ENCODE measurements around the gene APLF.
"Not testable (repeated sequence)": the region's sequence is repeated elsewhere in the genome, so short reads cannot be mapped to it uniquely, and the experiment has no call there.

The APLF gene

DNA sequence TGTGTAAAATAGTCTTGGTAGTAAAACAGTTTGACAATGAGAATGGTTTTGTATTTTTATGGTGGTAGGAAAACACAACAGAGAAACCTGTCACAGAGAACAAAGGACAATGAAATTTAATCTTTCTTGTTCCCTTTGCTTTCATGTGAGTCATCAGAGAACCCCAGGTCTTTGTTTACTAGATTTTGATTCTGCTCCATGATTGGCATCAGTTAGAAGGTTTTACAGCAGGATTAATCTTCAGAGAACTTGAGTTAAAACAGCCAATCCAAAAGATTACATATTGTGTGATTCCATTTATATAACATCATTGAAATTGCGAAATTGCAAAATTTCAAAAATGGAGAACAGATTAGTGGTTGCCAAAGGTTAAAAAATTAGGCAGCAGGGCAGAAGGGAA is 2.5 kb downstream of the APLF start:
- no peak for DNase-seq
- intact Hi-C loops (cut with DNase I): loop anchor here (10.0 kb wide), 1 partner anchor 455 kb away; no protein-coding TSS in a partner anchor

DNA sequence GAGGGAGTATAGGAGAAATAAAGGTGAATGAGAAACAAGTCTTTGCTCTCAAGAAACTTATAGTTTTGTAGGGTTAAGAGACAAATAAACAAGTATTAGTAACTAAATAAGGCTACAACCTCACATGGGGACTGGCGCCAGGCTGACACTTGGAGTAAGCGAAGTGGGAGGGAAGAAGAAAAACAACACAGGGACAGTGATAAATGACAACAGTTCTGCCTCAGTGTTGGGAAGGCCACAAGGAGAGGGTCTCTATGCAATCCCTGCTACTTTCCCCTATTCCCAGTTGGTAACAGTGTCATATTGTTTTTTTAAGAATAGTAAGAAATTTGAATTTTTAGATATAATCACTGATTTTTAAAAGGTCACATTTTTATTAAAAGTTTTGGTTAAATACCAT is 4.0 kb downstream of the APLF start:
- no peak for DNase-seq
- intact Hi-C loops (cut with DNase I): no loop called here

DNA sequence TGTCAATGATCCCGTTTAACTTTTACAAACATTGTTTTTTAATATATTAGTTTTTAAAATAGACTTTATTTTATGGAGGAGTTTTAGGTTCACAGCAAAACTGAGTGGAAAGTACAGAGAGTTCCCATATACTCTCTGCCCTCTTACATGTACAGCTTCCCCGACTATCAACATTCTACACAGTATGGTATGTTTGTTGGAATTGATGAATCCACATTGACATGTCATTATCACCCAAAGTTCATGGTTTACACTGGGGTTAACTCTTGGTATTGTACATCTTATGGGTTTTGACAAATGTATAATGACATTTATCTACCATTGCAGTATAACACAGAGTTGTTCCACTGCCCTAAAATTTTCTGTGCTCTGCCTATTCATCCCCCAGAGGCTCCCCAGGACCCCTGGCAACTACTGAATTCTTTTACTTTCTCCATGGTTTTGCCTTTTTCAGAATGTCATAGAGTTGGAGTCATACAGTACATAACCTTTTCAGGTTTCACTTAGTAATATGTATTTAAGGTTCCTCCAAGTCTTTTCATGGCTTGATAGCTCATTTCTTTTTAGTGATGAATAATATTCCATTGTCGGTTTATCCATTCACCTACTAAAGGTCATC is 5.5 kb downstream of the APLF start:
- DNase-seq: no peak
- intact Hi-C loops (cut with DNase I): no loop called here

DNA sequence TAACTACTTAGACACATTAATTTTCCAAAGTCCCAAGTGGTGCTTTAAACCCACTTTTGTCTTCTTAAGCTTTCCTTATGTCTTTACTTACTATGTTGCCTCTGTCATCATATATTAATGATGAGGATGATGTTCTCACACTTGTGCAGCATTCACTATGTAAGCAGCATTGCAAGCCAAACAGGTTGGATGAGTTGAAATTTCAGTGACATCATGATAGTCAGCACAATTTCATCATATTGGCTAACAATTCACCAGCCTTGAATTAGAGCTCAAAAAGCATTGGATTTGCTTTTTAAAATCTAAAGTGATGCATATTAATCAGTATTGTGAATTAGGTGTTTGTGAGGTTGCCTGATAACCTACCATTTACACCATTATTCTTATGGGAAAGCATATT is 7.7 kb downstream of the APLF start:
- DNase-seq: no peak
- intact Hi-C loops (cut with DNase I): no loop called here

DNA sequence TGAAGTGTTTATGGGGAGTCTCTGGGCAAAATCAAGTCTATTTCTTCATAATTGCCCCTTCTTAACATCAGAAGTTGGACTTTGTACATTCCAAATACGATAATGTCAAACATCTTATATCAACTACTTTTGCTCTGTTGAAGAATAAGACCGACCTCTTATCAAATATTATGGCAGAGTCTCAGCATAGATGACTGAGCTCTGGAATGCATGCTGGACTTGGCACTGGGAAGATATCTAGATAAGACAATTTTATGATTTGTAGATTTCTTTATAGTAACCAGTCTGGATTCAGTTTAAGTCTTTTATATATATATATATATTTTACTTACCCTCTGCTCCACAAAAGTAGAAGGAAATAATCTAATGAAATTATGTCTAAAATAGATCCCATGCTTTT is 8.2 kb downstream of the APLF start:
- intact Hi-C loops (cut with DNase I): no loop called here
- DNase-seq: no peak

DNA sequence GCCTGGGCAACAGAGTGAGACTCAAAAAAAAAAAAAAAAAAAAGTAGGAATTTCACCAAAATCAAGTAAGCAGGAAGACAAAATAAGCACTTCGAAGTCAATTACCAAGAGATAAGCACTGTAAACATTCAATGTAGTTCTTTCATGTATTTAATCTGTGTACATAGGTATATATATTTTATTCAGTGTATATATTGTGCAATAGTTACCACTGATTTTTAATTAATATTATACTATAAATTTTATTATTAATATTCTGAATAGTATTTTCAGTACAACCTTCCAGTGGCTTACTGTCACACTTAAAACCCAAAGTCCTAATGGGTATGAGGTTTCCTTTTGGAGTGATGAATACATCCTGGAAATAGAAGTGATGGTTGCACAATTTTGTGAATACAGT is 9.1 kb downstream of the APLF start:
- intact Hi-C loops (cut with DNase I): no loop called here

DNA sequence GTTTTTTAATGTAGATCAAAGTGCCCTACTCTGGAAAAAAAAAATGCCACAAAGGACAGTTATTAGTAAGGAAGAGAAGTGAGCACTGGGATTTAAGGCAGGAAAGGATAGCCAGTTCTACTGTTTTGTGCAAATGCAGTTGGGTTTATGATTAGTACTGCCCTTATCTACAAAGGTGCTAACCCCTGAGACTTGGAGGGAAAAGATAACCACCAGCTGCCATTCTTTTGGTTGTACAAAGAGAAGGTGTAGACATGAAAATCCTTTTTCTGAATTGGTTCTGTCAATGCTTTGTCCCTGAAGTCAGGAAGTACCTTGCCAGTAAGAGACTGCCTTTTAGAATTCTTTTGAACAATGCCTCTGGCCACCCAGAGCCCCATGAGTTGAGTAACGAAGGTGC is 11.3 kb downstream of the APLF start:
- no peak for DNase-seq
- intact Hi-C loops (cut with DNase I): no loop called here

More for the DNA sequence above, 9.1 kb downstream of the APLF start:
- no peak for DNase-seq

DNA sequence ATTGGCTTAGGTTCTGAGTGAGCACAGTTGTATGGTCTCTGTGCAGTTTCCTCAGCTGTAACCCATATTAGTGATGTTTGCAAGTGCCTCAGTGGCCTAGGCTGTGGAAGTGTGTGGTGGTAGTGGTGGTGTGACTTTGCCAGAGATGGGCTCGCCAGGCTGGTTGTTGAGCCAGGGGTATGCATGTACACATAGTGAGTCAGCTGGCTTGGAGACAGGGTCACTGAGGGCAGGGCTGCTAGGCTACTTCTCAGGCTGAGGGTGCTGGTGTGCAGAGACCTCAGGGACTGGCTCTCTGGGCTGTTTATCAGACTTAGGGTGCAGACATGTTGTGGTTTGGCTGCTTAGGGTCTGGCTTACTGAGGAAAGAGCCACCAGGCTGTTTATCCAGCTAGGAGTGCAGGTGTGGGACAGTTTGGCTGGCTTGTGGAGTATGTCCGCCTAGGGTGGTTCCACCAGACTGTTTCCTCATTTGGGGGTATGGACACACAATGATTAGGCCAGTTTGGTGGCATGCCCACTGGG is 15.0 kb downstream of the APLF start:
- DNase-seq: no peak
- intact Hi-C loops (cut with DNase I): no loop called here

DNA sequence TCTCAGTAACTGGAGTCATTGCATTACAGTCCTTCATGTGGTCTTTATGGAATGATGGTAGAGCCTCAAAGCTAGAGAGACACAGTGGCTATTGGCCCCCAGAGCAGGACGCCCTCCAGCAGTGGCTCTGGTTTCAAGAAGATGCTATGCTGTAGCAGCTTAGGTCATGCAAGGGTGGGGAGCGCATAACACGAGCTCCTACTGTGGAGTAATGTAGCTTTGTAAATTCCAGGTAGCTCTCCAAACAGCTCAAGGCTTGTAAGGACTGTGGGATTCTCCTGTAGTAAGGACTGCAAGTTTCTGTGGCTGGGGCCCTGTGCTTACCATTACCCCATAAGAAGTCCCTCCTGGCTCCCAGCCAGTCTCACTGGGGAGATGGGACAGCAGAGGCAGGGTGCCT is 15.6 kb downstream of the APLF start:
- intact Hi-C loops (cut with DNase I): no loop called here
- DNase-seq: no peak

DNA sequence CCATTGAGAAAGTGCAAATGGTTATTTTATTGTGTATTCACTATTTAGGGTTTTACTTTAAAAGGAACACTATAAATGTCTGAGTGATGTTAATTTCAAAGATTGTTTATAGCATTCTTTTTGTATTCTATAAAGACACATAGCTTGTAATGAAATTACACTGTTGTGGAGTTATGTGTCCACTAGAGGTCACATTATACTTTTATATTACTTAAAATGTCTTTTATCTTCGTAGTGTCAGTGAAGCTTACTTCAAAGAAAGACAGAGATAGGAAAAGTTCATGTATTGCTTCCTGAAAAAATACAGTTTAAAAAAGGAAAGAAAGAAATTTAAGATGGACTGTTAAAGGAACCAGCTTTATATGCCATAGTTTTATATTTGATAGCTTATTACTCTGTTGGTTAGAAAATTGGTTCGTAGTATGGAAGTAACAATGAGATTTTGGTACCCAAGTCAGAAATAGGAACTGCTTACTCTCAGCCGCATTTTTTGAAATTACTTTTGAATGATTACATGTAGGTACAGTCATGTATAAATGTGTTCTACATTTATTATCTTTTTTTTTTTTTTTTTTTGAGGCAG is 20.5 kb downstream of the APLF start:
- DNase-seq: no peak
- intact Hi-C loops (cut with DNase I): no loop called here

DNA sequence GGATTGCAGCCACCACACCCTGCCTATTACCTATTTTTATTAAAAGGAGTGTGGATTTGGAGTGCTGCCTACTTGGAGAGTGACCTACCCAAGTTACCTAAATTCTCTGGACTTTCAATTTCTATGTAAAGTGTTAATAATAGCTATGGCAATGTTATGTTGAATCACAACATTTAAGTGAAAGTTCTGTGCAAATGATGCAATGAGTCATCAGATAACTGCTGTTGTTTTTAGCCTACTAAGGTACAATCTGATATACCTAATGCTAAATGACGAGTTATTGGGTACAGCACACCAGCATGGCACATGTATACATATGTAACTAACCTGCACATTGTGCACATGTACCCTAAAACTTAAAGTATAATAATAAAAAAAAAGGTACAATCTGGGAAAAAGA is 21.2 kb downstream of the APLF start:
- DNase-seq; intact Hi-C loops (cut with DNase I): not testable (repeated sequence)

DNA sequence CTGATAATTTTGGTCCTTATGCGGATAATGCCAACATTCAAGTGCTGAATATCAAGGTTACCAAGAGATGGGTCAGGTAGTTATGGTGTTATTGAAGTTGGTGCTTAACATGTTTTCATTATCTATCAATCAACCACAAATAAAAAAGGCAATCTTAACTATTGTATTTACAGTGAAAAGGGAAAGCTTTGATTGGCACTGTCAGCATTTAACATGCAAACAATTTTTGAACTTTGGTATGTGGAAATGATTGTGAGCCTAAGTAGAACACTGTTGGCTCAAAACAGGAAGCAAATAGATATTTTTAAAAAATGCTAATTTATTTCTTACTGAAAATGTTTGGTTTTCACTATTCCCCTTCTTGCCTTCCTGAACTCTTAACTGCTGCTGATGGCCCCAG is 21.9 kb downstream of the APLF start:
- DNase-seq: no peak
- intact Hi-C loops (cut with DNase I): no loop called here

DNA sequence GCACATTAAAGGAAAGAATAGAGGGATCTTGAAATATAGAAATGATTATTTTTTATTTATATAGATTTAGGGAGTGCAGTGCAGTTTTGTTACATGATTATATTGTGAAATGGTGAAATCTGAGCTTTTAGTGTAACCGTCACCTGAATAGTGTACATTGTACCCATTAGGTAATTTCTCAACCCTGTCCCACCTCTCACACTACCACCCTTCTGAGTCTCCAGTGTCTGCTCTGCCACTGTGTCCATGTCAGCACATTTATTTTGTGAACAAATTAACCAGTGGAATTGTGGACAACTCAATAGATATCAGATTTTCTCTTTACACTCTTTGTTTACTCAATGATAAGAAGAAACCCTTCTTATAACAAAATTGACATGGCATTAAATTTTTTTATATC is 24.2 kb downstream of the APLF start:
- intact Hi-C loops (cut with DNase I): no loop called here
- no peak for DNase-seq

DNA sequence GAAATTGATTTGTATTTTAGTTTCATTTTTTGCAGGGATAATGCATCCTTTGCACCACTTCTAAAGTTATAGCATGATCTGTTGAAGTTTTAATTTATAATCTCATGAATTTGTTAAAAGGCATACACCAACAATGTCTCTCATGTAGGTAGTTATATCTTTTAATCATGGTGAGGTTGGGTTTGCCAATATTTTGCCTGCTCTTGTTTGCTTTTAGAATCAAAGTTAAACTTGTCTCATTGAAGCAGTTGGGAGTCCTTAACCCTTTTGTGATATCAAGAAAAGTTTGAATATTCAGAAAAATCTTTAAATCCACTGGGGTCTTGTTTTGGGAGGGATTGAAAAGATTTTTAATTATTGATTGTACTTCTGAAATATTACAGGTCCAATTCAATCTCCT is 31.7 kb downstream of the APLF start:
- intact Hi-C loops (cut with DNase I): no loop called here
- DNase-seq: no peak

DNA sequence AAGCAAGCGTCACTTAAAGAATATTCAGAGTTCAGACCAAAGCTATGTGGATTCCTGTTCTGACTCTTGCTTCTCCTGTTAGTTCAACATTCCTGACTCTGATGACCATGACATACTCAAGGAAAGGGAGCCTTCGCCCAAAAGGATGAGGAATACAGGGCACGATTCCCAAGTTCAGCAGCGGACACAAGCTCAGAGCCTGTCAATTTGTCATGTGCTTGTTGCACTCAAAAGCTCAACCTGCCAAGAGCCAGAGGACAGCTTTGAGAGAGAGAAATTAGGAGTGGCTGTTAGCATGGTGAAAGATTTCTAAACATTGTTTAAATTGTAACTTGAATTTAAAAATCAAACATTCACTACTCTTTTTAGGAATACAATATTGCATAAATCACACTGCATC is 33.3 kb downstream of the APLF start:
- no peak for DNase-seq
- intact Hi-C loops (cut with DNase I): no loop called here

DNA sequence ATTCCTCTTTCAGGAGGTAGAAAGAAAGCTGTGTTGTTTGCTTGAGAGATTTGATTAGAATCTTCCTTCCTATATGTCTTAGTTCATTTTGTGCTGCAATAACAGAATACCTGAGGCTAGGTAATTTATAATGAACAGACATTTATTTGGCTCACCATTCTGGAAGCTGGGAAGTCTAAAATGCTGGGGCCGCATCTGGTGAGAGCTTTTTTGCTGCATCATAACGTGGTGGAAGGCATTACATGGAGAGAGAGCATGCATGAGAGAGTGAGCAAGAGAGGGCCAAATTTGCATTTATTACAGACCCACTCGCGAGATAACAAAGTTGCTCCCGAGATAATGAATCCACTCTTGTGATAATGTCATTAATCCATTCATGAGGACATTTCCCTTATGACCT is 34.4 kb downstream of the APLF start:
- no peak for DNase-seq
- intact Hi-C loops (cut with DNase I): no loop called here

DNA sequence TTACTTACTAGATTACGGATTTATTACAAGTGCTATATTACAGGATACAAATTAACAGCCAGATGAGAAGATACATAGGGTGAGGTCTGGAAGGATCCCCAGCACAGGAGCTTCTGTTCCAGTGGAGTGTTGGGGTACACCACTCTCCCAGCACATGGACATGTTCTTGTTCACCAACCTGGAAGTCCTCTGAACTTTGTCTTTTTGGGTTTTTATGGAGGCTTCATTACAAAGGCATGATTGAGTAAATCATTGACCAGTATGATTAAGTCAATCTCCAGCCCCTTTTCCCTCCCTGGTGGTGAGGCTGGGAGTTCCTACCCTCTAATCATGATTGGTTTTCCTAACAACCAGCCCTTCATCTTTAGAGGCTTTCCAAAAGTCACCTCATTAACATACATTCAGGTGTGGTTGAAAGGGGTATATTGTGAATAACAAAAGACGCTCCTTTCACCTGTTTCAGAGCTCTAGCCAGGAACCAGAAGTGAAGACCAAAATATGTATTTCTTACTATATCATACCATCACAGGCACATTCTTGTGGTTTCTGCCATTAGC is 38.3 kb downstream of the APLF start:
- intact Hi-C loops (cut with DNase I): no loop called here
- no peak for DNase-seq

DNA sequence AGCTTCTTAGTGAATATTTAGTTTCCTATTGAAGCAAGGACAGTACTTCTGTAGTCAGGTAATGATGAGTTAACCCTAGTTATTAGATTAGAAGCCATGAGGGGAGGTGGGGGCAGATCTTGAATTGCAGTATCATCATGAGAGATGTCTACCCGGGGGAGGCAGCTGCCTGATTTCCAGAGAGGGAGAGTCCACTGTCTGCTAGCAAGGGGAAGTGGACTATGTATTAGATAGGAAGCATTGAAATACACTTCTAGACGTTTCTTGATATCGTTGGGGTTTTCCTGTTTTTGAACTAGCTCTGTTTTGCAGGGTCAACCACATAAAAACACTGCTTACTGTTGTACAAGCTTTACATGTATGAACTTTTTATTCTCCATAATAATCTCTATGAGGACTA is 38.8 kb downstream of the APLF start:
- no peak for DNase-seq
- intact Hi-C loops (cut with DNase I): no loop called here

DNA sequence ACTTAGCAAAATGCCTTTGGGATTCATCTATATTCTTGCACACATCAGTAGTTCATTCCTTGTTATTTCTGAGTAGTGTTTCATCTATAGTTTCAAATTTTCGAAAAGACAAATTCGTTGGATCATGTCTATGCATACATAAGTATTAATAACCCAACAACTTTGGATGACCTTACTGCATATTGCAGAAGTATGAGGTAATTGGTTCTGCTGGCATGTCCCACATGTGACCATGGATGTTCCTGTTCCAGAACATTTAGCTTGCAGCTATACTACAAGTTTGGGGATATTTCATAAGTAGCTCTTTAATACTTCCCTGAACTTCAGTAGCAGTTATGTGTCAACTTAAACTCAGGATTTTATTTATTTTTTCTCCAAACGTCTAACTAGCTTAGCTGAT is 44.9 kb downstream of the APLF start:
- DNase-seq: no peak

DNA sequence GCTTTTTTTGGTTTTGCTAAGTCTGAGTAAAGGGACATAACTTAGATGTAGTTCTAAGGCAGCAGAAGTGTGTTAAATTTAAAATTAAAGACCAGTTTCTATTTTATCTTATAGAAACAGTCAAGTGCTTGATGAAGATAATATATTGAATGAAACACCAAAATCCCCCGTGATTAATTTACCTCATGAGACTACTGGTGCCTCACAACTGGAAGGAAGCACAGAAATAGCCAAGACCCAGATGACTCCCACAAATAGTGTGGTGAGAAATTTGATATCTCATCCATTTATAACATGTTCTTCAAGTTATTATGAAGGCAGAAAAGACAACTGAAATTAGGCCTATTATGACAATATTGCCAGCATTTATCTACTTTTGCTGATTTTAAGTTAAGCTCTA is 45.6 kb downstream of the APLF start:
- intact Hi-C loops (cut with DNase I): no loop called here
- no peak for DNase-seq

More for the DNA sequence above, 44.9 kb downstream of the APLF start:
- intact Hi-C loops (cut with DNase I): no loop called here

DNA sequence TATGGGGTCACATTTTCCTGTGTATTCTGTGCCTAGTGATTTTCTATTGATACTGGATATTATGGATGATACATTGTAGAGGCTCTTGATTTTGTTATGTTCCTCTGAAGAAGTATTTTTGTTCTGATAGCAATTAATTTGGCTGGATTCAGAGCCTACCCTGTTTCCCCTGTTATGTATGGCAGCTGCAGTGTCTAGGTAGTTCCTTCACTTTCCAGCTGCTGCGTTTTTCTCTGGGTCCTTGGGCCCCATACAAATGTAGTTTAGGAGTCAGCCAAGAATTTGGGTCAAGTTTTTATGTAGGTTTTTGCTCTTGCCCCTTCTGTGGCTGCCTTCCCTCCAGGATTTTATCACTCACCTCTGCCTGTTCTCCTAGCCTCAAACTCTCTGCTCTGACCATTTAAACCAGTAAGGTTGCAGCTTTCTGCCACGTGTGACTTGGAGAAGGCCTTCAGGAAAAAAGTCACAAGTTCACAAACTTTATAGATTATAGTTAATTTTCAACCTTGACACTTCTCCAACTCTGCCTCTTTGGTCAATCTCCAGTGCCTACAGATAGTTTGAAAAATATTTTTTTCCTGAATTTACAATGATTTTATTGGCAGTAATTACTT is 47.0 kb downstream of the APLF start:
- intact Hi-C loops (cut with DNase I): no loop called here
- DNase-seq: no peak

All from posterior cingulate gyrus (tissue), 11 donors.